ENCODE results near the gene ITGAE. TPM values are rescaled to one million over a fixed set of nuclear protein-coding genes. Genes with fewer than 3 reads are reported as not detected.
A peak's percentile ranks its signal among the peaks of the same experiment; 100 is the strongest.

Gene ITGAE
- total and polyA plus RNA-seq, 7 donors, result 13.8 to 47.8 (median 23.6) TPM

GRCh38 chr17:3744014-3744413 lies 57.0 kb downstream of the ITGAE start:
- intact Hi-C loops (cut with DNase I), result no loop called here
- no peak overlapping the region for H3K27ac ChIP-seq
- ATAC-seq (no peak), DNase-seq (no peak)
- no peaks in the 10 kb centered on the region for H3K4me1 ChIP-seq
- H3K9me3 ChIP-seq, result no peaks in the 10 kb centered on the region
- H3K27me3 ChIP-seq (ENCODE audit: insufficient read depth in 3 of 3, low read length in 2 of 3), result no peaks in the 10 kb centered on the region
- no peaks in the 10 kb centered on the region for H3K36me3 ChIP-seq (ENCODE audit: insufficient read depth in 1 of 2, low read depth in 1 of 2)
- TF ChIP-seq CTCF (IDR thresholded peaks at IDR 0.05), result no peak
- no peak overlapping the region for H3K4me3 ChIP-seq
- WGBS, 3 donors, result 52 to 76% (median 66%) methylated on average over 3 of the region's 3 CpGs

DNA sequence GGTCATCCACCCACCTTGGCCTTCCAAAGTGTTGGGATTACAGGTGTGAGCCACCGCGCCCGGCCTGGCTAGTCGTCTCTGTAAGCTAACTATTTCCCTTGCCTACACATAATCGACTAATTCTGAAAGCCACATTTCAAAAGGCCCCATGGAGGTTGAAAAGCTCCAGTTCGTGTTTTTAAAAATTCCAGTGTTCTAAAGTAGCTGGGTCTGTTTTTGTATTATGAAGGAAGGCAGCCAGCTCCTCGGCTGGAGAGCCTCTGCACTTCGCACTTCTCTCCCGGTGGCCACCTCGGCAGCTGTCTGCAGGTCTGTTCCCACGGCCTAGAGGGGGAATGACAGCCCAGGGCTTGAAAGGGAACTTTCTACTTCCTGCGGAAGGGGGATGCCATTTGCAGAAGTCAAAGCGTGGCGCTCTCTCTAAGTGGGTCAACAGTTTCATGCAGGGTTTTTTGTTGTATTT lies 60.3 kb downstream of the ITGAE start:
- no peak for DNase-seq
- Histone ChIP-seq H3K36me3 (ENCODE audit: insufficient read depth in 1 of 2, low read depth in 1 of 2) (no peaks in the 10 kb centered on the region), H3K9me3 (no peaks in the 10 kb centered on the region), H3K4me3 (no peak overlapping the region), H3K27ac (no peak overlapping the region), H3K4me1 (peaks cover 5% of the 10 kb centered on the region), H3K27me3 (ENCODE audit: insufficient read depth in 3 of 3, low read length in 2 of 3) (no peaks in the 10 kb centered on the region)
- WGBS, 3 donors, result 71 to 77% (median 76%) methylated on average over 14 of the region's 14 CpGs
- ATAC-seq, result no peak
- intact Hi-C loops (cut with DNase I), result no loop called here
- no peak for TF ChIP-seq CTCF (IDR thresholded peaks at IDR 0.05)

DNA sequence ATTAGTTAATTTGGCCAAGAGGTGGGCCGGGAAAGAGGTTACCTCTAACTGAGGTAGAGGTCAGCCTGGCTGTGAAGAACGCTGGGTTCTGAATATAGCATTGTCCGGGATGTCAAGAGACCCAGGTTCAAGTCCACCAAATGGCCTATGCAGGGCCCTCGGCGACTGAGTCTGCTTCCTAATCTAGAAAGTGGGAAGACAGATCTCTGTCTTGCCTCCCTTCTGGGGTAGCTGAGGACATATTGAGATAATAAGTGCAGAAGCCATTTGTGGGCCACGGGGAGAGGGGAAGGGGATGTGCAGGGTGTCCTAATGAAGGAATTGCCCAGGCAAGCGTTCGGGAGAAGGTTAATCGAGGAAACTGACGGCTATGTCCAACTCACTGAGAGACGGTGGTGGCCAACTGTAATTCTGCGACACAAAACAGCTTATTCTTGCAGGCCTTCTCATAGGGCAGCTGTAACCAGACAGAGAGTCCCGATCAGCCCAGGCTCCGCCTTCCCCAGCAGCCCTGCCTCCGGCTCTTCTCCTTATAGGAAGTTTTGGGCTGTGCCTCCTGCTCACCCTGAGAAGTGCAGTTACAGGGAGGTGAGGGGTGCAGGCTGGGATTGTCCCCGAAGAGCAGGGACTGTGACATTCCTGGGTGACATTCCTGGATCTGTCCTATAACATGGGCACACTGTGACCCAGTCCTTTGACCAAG lies 61.4 kb downstream of the ITGAE start:
- intact Hi-C loops (cut with DNase I), result loop anchor here (5.0 to 10.0 kb wide), 5 partner anchors 73 to 265 kb away; no protein-coding TSS in a partner anchor
- DNase-seq, result no peak
- no peak for TF ChIP-seq CTCF (IDR thresholded peaks at IDR 0.05)
- Histone ChIP-seq H3K4me3 (no peak overlapping the region), H3K27me3 (ENCODE audit: insufficient read depth in 3 of 3, low read length in 2 of 3) (no peaks in the 10 kb centered on the region), H3K36me3 (ENCODE audit: insufficient read depth in 1 of 2, low read depth in 1 of 2) (no peaks in the 10 kb centered on the region), H3K9me3 (no peaks in the 10 kb centered on the region), H3K27ac (no peak overlapping the region), H3K4me1 (peaks cover 5% of the 10 kb centered on the region)
- WGBS, 3 donors, result 82 to 86% (median 86%) methylated on average over 16 of the region's 16 CpGs
- ATAC-seq, result no peak

DNA sequence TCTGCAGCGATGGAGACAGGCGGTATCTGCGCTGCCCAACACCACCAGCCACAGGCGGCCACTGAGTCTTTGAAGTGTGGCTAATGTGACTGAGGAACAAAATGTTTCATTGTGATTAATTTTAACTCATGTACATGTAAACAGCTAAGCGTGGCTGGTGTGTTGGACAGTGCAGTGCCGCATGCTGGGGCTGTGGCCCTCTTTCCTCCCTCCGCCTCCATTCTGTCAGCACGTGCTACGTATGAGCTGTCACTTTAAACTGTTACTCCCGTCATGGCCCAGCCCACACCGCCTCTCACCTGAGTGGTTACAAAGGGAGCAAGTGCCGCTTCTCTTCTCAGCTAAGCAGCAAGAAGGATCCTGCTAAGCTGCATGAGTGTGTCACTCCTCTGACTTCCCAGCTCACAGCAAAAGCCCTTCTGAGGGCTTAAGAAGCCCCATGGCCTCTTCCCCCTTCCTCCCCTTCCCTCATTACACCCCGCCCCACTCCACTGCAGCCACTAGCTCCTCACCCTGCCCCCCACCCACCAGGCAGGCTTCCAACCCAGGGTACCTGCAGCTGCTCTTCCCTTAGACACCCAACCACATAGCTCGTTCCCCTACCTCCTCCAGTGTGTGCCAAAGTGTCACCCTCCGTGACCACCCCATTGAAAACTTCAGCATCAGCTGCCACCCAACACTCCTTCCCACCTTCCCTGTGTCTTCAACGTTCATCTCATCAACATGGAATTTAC lies 62.3 kb downstream of the ITGAE start:
- 40 to 54% (median 43%) methylated on average over 16 of the region's 16 CpGs for WGBS, 3 donors
- peak overlapping the region; percentile 76 for H3K27ac ChIP-seq
- peak in 1 of 2 donors; percentile 56 for DNase-seq
- peak overlapping the region; percentile 55 for H3K4me3 ChIP-seq
- ATAC-seq, result peak; percentile 62 to 77 (median 69)
- H3K36me3 ChIP-seq (ENCODE audit: insufficient read depth in 1 of 2, low read depth in 1 of 2), result no peaks in the 10 kb centered on the region
- no peaks in the 10 kb centered on the region for H3K27me3 ChIP-seq (ENCODE audit: insufficient read depth in 3 of 3, low read length in 2 of 3)
- H3K9me3 ChIP-seq, result no peaks in the 10 kb centered on the region
- H3K4me1 ChIP-seq, result peaks cover 5% of the 10 kb centered on the region
- TF ChIP-seq CTCF (IDR thresholded peaks at IDR 0.05), result no peak
- intact Hi-C loops (cut with DNase I), result loop anchor here (5.0 to 10.0 kb wide), 5 partner anchors 74 to 266 kb away; no protein-coding TSS in a partner anchor
